HEK293 (cell line): ENCODE results near the gene TAS2R46.

Experiments used
- CTCF ChIA-PET: fragments of 350-600 bp; formaldehyde crosslinking; extraction: SDS; loops from one replicate; lab custom pipeline; 2021; ENCODE audit warnings: antibody characterized with exemption; lab: Yijun Ruan, JAX
- POLR2A ChIA-PET: fragments of 300-600 bp; formaldehyde crosslinking; extraction: SDS; loops from one replicate; lab custom pipeline; 2020; ENCODE audit warnings: antibody characterized with exemption, inconsistent platforms; lab: Yijun Ruan, JAX
- H3K27ac ChIP-seq: fragments of 200-500 bp; sonication (Bioruptor generic); 2 replicates; pipeline ENCODE4 v1.5.1; 2014; ENCODE audit warnings: low read depth, low read length, control low read depth, inconsistent platforms; ENCODE audit errors: extremely low read depth
- H3K36me3 ChIP-seq, 2 experiments: fragments of 200-500 bp in 1 of 2; sonication (Bioruptor generic) in 1 of 2; 1 replicate in 1 of 2; 2 replicates in 1 of 2; pipeline ENCODE4 v1.5.1; 2014 to 2017; ENCODE audit warnings: inconsistent platforms in 2 of 2, low read length in 2 of 2; ENCODE audit not compliant: control insufficient read depth in 2 of 2, insufficient read depth in 1 of 2
- H3K4me1 ChIP-seq: fragments of 200-500 bp; sonication (Bioruptor generic); 2 replicates; pipeline ENCODE4 v1.5.1; 2014; ENCODE audit warnings: mild to moderate bottlenecking, low read length, inconsistent platforms; ENCODE audit not compliant: control insufficient read depth, insufficient read depth
- H3K4me3 ChIP-seq: 2 replicates; pipeline ENCODE4 v1.5.1; 2011; ENCODE audit warnings: low read depth, mild to moderate bottlenecking, control low read depth, low read length, moderate library complexity
- H3K9me3 ChIP-seq: fragments of 200-500 bp; sonication (Bioruptor generic); 2 replicates; pipeline ENCODE4 v1.5.1; 2014; ENCODE audit warnings: low read depth, low read length, inconsistent platforms; ENCODE audit not compliant: control insufficient read depth, insufficient read depth
- GLI2 ChIP-seq: fragments of 450-650 bp; formaldehyde crosslinking; IDR thresholded peaks from 2 replicates; pipeline ENCODE4; 2017; ENCODE audit warnings: missing biosample characterization, missing genetic modification characterization, low read depth, borderline replicate concordance
- KLF7 ChIP-seq: fragments of 450-650 bp; formaldehyde crosslinking; IDR thresholded peaks from 2 replicates; pipeline ENCODE4 v1.5.1; 2016; ENCODE audit warnings: missing biosample characterization, missing genetic modification characterization, borderline replicate concordance
- KLF9 ChIP-seq: fragments of 450-650 bp; formaldehyde crosslinking; IDR thresholded peaks from 2 replicates; pipeline ENCODE4 v1.5.1; 2016; ENCODE audit warnings: missing biosample characterization, missing genetic modification characterization, low read depth
- SCRT1 ChIP-seq: fragments of 450-650 bp; formaldehyde crosslinking; IDR thresholded peaks from 2 replicates; pipeline ENCODE4 v1.5.1; 2016; ENCODE audit warnings: missing biosample characterization, missing genetic modification characterization, borderline replicate concordance
- SCRT2 ChIP-seq: fragments of 450-650 bp; formaldehyde crosslinking; IDR thresholded peaks from 2 replicates; pipeline ENCODE4 v1.5.1; 2016; ENCODE audit warnings: missing biosample characterization, missing genetic modification characterization
- SP2 ChIP-seq: fragments of 450-650 bp; formaldehyde crosslinking; IDR thresholded peaks from 2 replicates; pipeline ENCODE4 v1.5.1; 2016; ENCODE audit warnings: missing biosample characterization, missing genetic modification characterization
- WT1 ChIP-seq: fragments of 450-650 bp; formaldehyde crosslinking; IDR thresholded peaks from 2 replicates; pipeline ENCODE4 v1.5.1; 2016; ENCODE audit warnings: missing biosample characterization, missing genetic modification characterization
- ZNF157 ChIP-seq: fragments of 450-650 bp; formaldehyde crosslinking; IDR thresholded peaks from 2 replicates; pipeline ENCODE4 v1.5.1; 2016; ENCODE audit warnings: missing biosample characterization, missing genetic modification characterization
- ZNF24 ChIP-seq: fragments of 450-650 bp; formaldehyde crosslinking; IDR thresholded peaks from 2 replicates; pipeline ENCODE4 v1.5.1; 2016; ENCODE audit warnings: missing biosample characterization, missing genetic modification characterization
- ZNF248 ChIP-seq: fragments of 450-650 bp; formaldehyde crosslinking; IDR thresholded peaks from 2 replicates; pipeline ENCODE4 v1.5.1; 2017; ENCODE audit warnings: missing biosample characterization, missing genetic modification characterization
- ZNF341 ChIP-seq: fragments of 450-650 bp; formaldehyde crosslinking; IDR thresholded peaks from 2 replicates; pipeline ENCODE4; 2016; ENCODE audit warnings: low read depth, missing biosample characterization, missing genetic modification characterization
- ZNF350 ChIP-seq: fragments of 450-650 bp; formaldehyde crosslinking; IDR thresholded peaks from 2 replicates; pipeline ENCODE4 v1.5.0; 2017; ENCODE audit warnings: missing biosample characterization, mild to moderate bottlenecking, missing genetic modification characterization
- ZNF366 ChIP-seq: fragments of 450-650 bp; formaldehyde crosslinking; conservative IDR thresholded peaks from 2 replicates; pipeline ENCODE4 v1.5.1; 2016; ENCODE audit warnings: missing biosample characterization, missing genetic modification characterization
- ZNF404 ChIP-seq: fragments of 450-650 bp; formaldehyde crosslinking; IDR thresholded peaks from 2 replicates; pipeline ENCODE4 v1.5.1; 2017; ENCODE audit warnings: missing biosample characterization, missing genetic modification characterization
- ZNF426 ChIP-seq: fragments of 450-650 bp; formaldehyde crosslinking; IDR thresholded peaks from 2 replicates; pipeline ENCODE4 v1.5.1; 2017; ENCODE audit warnings: missing biosample characterization, missing genetic modification characterization, mild to moderate bottlenecking, inconsistent platforms, moderate library complexity
- ZNF433 ChIP-seq: fragments of 450-650 bp; formaldehyde crosslinking; IDR thresholded peaks from 2 replicates; pipeline ENCODE4 v1.5.1; 2016; ENCODE audit warnings: missing biosample characterization, missing genetic modification characterization, low read depth
- ZNF555 ChIP-seq: fragments of 450-650 bp; formaldehyde crosslinking; conservative IDR thresholded peaks from 2 replicates; pipeline ENCODE4 v1.5.1; 2017; ENCODE audit warnings: missing biosample characterization, mild to moderate bottlenecking, missing genetic modification characterization, inconsistent platforms
- ZNF629 ChIP-seq: fragments of 450-650 bp; formaldehyde crosslinking; IDR thresholded peaks from 2 replicates; pipeline ENCODE4 v1.5.1; 2017; ENCODE audit warnings: missing biosample characterization, missing genetic modification characterization
- ZNF768 ChIP-seq: fragments of 450-650 bp; formaldehyde crosslinking; IDR thresholded peaks from 2 replicates; pipeline ENCODE4 v1.5.1; 2018; ENCODE audit warnings: missing biosample characterization, mild to moderate bottlenecking, missing genetic modification characterization
- ZNF776 ChIP-seq: fragments of 450-650 bp; formaldehyde crosslinking; IDR thresholded peaks from 2 replicates; pipeline ENCODE4 v1.5.0; 2017; ENCODE audit warnings: missing biosample characterization, missing genetic modification characterization, borderline replicate concordance
- TF ChIP-seq, protein P1 (sequence below): fragments of 450-650 bp; formaldehyde crosslinking; IDR thresholded peaks from 2 replicates; pipeline ENCODE4 v1.5.1; 2017; ENCODE audit warnings: missing biosample characterization, missing genetic modification characterization
- TF ChIP-seq, protein P2 (sequence below): fragments of 450-650 bp; formaldehyde crosslinking; IDR thresholded peaks from 2 replicates; pipeline ENCODE4 v1.5.1; 2016; ENCODE audit warnings: missing biosample characterization, missing genetic modification characterization, low read depth
- TF ChIP-seq, protein P3 (sequence below): fragments of 450-650 bp; formaldehyde crosslinking; IDR thresholded peaks from 2 replicates; pipeline ENCODE4 v1.5.1; 2016; ENCODE audit warnings: missing biosample characterization, missing genetic modification characterization

Gene TAS2R46

DNA sequence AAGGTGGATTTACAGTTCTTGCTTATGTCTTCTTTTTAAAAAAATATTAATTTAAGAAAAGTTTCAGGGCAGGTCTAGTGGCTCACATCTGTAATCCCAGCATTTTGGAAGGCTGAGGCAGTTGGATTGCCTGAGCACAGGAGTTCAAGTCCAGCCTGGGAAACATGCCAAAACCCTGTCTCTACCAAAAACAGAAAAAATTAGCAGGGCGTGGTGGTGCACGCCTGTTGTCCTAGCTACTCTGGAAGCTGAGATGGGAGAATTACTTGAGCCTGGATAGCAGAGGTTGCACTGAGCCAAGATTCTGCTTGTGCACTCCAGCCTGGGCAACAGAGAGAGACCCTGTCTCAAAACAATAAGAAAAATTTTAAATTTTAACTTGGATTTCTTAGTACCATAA, 5.4 kb upstream of the TAS2R46 start:
- H3K36me3 ChIP-seq, result no peaks in the 10 kb centered on the region; a peak in 1 of 3 replicates
- H3K4me1 ChIP-seq, result no peaks in the 10 kb centered on the region
- POLR2A ChIA-PET, result no interaction called here
- H3K9me3 ChIP-seq, result no peaks in the 10 kb centered on the region
- H3K4me3 ChIP-seq, result no peak overlapping the region
- H3K27ac ChIP-seq, result no peak overlapping the region
- no peak for TF ChIP-seq ZNF768 (tag by site-specific recombination)
- no peak for TF ChIP-seq ZNF555 (tag by site-specific recombination)
- CTCF ChIA-PET, result interaction anchor here (1.2 kb wide), 1 partner anchor 132 kb away, joined by 3 read pairs; no protein-coding TSS in a partner anchor

DNA sequence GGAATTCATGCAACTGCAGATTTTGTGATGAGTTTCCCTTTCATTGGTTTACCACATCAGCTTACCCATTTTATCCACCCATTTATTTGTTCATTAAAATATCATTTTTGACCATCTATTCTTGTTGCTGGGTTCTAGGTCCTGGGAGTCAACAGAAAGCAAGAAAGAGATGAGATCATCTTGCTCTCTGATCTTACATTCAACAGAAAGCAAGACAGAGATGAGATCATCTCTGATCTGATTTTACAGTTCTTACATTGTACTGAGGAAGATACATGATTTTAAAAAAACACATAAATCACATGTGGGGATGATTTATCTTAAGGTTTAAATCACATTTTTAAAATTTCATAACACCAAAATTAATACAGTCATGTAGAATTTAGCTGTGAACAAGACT, 2.3 kb downstream of the TAS2R46 start:
- Histone ChIP-seq H3K4me3 (no peak overlapping the region), H3K36me3 (no peaks in the 10 kb centered on the region), H3K27ac (no peak overlapping the region), H3K9me3 (no peaks in the 10 kb centered on the region)
- CTCF ChIA-PET, result no interaction called here
- POLR2A ChIA-PET, result no interaction called here
- no peak for TF ChIP-seq ZNF248 (tag by site-specific recombination)
- TF ChIP-seq, protein P1, sequence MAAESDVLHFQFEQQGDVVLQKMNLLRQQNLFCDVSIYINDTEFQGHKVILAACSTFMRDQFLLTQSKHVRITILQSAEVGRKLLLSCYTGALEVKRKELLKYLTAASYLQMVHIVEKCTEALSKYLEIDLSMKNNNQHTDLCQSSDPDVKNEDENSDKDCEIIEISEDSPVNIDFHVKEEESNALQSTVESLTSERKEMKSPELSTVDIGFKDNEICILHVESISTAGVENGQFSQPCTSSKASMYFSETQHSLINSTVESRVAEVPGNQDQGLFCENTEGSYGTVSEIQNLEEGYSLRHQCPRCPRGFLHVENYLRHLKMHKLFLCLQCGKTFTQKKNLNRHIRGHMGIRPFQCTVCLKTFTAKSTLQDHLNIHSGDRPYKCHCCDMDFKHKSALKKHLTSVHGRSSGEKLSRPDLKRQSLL (tag by site-specific recombination), result no peak
- TF ChIP-seq ZNF426 (tag by site-specific recombination), result no peak
- TF ChIP-seq ZNF366 (tag by site-specific recombination), result 0 out of 2 replicates have a peak, but pooled peaks have one; percentile 17
- peak; percentile 64; the same call in 1 of the 2 replicates for TF ChIP-seq SCRT2 (tag by site-specific recombination)
- 0 out of 2 replicates have a peak, but pooled peaks have one; percentile 13 for TF ChIP-seq ZNF629 (tag by site-specific recombination)
- TF ChIP-seq, protein P2, sequence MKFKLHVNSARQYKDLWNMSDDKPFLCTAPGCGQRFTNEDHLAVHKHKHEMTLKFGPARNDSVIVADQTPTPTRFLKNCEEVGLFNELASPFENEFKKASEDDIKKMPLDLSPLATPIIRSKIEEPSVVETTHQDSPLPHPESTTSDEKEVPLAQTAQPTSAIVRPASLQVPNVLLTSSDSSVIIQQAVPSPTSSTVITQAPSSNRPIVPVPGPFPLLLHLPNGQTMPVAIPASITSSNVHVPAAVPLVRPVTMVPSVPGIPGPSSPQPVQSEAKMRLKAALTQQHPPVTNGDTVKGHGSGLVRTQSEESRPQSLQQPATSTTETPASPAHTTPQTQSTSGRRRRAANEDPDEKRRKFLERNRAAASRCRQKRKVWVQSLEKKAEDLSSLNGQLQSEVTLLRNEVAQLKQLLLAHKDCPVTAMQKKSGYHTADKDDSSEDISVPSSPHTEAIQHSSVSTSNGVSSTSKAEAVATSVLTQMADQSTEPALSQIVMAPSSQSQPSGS (tag by site-specific recombination), result peak; percentile 48; the same call in 1 of the 2 replicates
- TF ChIP-seq, all 188 proteins: peak for 4
- no peaks in the 10 kb centered on the region for H3K4me1 ChIP-seq

DNA sequence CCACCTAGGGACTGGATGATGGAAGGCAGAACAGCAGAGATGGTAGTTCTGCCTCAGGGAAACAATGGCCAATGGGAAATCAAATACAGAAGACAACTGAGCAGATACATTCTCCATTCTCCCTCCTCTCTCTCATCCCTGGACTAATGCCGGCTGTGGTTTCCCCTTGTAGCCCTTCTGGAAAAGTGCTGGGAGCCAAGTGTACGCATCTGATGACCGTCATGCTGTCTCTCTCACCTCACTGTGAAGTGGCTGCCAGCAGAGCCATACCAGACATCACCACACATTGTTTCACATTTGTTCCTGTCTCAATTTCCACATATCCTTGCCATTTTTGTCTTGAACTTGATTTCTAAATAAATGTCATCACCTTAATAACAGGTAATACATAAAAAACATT, 3.1 kb downstream of the TAS2R46 start:
- Histone ChIP-seq H3K9me3 (no peaks in the 10 kb centered on the region), H3K36me3 (no peaks in the 10 kb centered on the region), H3K4me1 (no peaks in the 10 kb centered on the region), H3K4me3 (no peak overlapping the region), H3K27ac (no peak overlapping the region)
- ChIA-PET POLR2A (no interaction called here), CTCF (no interaction called here)
- no peak for TF ChIP-seq WT1 (tag by site-specific recombination)
- no peak for TF ChIP-seq SCRT1 (tag by site-specific recombination)
- TF ChIP-seq ZNF24 (tag by site-specific recombination), result no peak
- TF ChIP-seq ZNF157 (tag by site-specific recombination), result no peak
- no peak for TF ChIP-seq SP2 (tag by site-specific recombination)
- TF ChIP-seq, protein P3, sequence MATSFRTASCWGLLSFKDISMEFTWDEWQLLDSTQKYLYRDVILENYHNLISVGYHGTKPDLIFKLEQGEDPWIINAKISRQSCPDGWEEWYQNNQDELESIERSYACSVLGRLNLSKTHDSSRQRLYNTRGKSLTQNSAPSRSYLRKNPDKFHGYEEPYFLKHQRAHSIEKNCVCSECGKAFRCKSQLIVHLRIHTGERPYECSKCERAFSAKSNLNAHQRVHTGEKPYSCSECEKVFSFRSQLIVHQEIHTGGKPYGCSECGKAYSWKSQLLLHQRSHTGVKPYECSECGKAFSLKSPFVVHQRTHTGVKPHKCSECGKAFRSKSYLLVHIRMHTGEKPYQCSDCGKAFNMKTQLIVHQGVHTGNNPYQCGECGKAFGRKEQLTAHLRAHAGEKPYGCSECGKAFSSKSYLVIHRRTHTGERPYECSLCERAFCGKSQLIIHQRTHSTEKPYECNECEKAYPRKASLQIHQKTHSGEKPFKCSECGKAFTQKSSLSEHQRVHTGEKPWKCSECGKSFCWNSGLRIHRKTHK (tag by site-specific recombination), result no peak
- no peak for TF ChIP-seq ZNF433 (tag by site-specific recombination)
- no peak for TF ChIP-seq ZNF341 (tag by site-specific recombination)
- TF ChIP-seq ZNF350 (tag by site-specific recombination), result no peak
- no peak for TF ChIP-seq ZNF776 (tag by site-specific recombination)
- TF ChIP-seq ZNF404, result no peak
- TF ChIP-seq GLI2, result no peak
- no peak for TF ChIP-seq KLF9
- TF ChIP-seq KLF7, result no peak
